MM.1S (cell line): Measurements from ENCODE around the gene IGSF9B.

ENCODE experiments used
- EZH2 ChIP-seq: fragments of 300-600 bp; sonication (generic); optimal IDR thresholded peaks from 2 replicates; pipeline ENCODE3; 2017; ENCODE audit warnings: low read depth, mild to moderate bottlenecking, antibody characterized with exemption, low read length, mixed read lengths
- EZH2phosphoT487 ChIP-seq: fragments of 300-600 bp; sonication (generic); IDR thresholded peaks from 2 replicates; pipeline ENCODE4 v1.6.1; 2018; ENCODE audit warnings: antibody characterized with exemption, low read length
- TF ChIP-seq, protein P1 (sequence below): fragments of 300-600 bp; sonication (generic); IDR thresholded peaks from 2 replicates; pipeline ENCODE4 v1.5.1; 2016; ENCODE audit warnings: antibody characterized with exemption, low read length, mixed read lengths

GRCh38 chr11:133893381-133893780, 63.4 kb downstream of the IGSF9B start:
- TF ChIP-seq, protein P1, sequence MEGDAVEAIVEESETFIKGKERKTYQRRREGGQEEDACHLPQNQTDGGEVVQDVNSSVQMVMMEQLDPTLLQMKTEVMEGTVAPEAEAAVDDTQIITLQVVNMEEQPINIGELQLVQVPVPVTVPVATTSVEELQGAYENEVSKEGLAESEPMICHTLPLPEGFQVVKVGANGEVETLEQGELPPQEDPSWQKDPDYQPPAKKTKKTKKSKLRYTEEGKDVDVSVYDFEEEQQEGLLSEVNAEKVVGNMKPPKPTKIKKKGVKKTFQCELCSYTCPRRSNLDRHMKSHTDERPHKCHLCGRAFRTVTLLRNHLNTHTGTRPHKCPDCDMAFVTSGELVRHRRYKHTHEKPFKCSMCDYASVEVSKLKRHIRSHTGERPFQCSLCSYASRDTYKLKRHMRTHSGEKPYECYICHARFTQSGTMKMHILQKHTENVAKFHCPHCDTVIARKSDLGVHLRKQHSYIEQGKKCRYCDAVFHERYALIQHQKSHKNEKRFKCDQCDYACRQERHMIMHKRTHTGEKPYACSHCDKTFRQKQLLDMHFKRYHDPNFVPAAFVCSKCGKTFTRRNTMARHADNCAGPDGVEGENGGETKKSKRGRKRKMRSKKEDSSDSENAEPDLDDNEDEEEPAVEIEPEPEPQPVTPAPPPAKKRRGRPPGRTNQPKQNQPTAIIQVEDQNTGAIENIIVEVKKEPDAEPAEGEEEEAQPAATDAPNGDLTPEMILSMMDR, result no peak
- no peak for TF ChIP-seq EZH2phosphoT487
- no peak for TF ChIP-seq EZH2
